SK-N-SH (cell line): Measurements from ENCODE around the gene PDS5A. TPM values are rescaled to one million over a fixed set of nuclear protein-coding genes. Genes with fewer than 3 reads are reported as not detected.

Experiments used
- CTCF ChIA-PET: fragments of 300-600, 350-600 bp; formaldehyde crosslinking; extraction: SDS; loops from one replicate; lab custom pipeline; 2021; lab: Yijun Ruan, JAX
- POLR2A ChIA-PET: fragments of 350-600 bp; sonication (Branson Sonifier 250); formaldehyde crosslinking; extraction: SDS; loops from one replicate; lab custom pipeline; 2020; ENCODE audit warnings: antibody characterized with exemption, inconsistent platforms; lab: Yijun Ruan, JAX
- DNase-seq: peaks from one replicate; pipeline ENCODE4 v3.0.0; 2012
- H2AFZ ChIP-seq: fragments of 200-600 bp; sonication (generic); 2 replicates; pipeline ENCODE4 v1.8.1; 2016; ENCODE audit warnings: antibody characterized with exemption, mild to moderate bottlenecking, low read depth
- H3F3A ChIP-seq: fragments of 200-600 bp; sonication (generic); replicated peaks from 2 replicates; pipeline ENCODE3; 2016; ENCODE audit warnings: antibody characterized with exemption, mild to moderate bottlenecking; ENCODE audit not compliant: insufficient read depth
- H3K27ac ChIP-seq, 2 experiments: fragments of 200-500 bp in 1 of 2; fragments of 200-600 bp in 1 of 2; sonication (Bioruptor generic) in 1 of 2; sonication (generic), shearing (Covaris generic) in 1 of 2; 2 replicates each; pipeline versions ENCODE4 v1.5.1 to v1.6.1; 2014 to 2016; ENCODE audit warnings: low read depth in 2 of 2, inconsistent platforms in 1 of 2, low read length in 1 of 2, mild to moderate bottlenecking in 1 of 2, mixed read lengths in 1 of 2
- H3K27me3 ChIP-seq: fragments of 200-600 bp; sonication (generic), shearing (Covaris generic); 2 replicates; pipeline ENCODE4 v1.6.1; 2016; ENCODE audit warnings: mixed run types; ENCODE audit not compliant: insufficient read depth
- H3K36me3 ChIP-seq, 2 experiments: fragments of 200-500 bp in 1 of 2; fragments of 200-600 bp in 1 of 2; sonication (Bioruptor generic) in 1 of 2; sonication (generic) in 1 of 2; replicated peaks in 1 of 2; 2 replicates each; pipeline versions ENCODE3 to v1.5.1; 2014 to 2016; ENCODE audit warnings: low read length in 1 of 2, mild to moderate bottlenecking in 1 of 2; ENCODE audit not compliant: insufficient read depth in 2 of 2, control insufficient read depth in 1 of 2
- H3K4me1 ChIP-seq, 2 experiments: fragments of 200-500 bp in 1 of 2; fragments of 200-600 bp in 1 of 2; sonication (Bioruptor generic) in 1 of 2; sonication (generic), shearing (Covaris generic) in 1 of 2; 2 replicates each; pipeline versions ENCODE4 v1.5.1 to v1.6.1; 2014 to 2016; ENCODE audit warnings: low read depth in 1 of 2, low read length in 1 of 2, mixed run types in 1 of 2; ENCODE audit not compliant: insufficient read depth in 2 of 2, control insufficient read depth in 1 of 2
- H3K4me2 ChIP-seq: fragments of 200-600 bp; sonication (generic), shearing (Covaris generic); 2 replicates; pipeline ENCODE4 v1.6.1; 2017; ENCODE audit warnings: mixed run types
- H3K4me3 ChIP-seq, 2 experiments: fragments of 200-500 bp in 1 of 2; fragments of 200-600 bp in 1 of 2; sonication (Bioruptor generic) in 1 of 2; sonication (generic), shearing (Covaris generic) in 1 of 2; 2 replicates each; pipeline versions ENCODE4 v1.5.1 to v1.8.1; 2014 to 2016; ENCODE audit warnings: low read depth in 2 of 2, inconsistent platforms in 1 of 2, low read length in 1 of 2, mild to moderate bottlenecking in 1 of 2, mixed read lengths in 1 of 2, moderate library complexity in 1 of 2
- H3K79me2 ChIP-seq: fragments of 200-600 bp; sonication (generic); 2 replicates; pipeline ENCODE4 v1.8.1; 2017; ENCODE audit warnings: mild to moderate bottlenecking; ENCODE audit not compliant: insufficient read depth
- H3K9ac ChIP-seq: fragments of 200-600 bp; sonication (generic); 2 replicates; pipeline ENCODE4 v1.6.1; 2017; ENCODE audit warnings: mixed run types
- H3K9me2 ChIP-seq: fragments of 200-600 bp; sonication (generic); 2 replicates; pipeline ENCODE4 v1.6.1; 2017; ENCODE audit warnings: mixed run types
- H3K9me3 ChIP-seq: fragments of 200-600 bp; sonication (generic); 2 replicates; pipeline ENCODE4 v1.6.1; 2017; ENCODE audit warnings: mixed run types, mild to moderate bottlenecking, moderate library complexity
- H4K20me1 ChIP-seq: fragments of 200-600 bp; sonication (generic); 2 replicates; pipeline ENCODE4 v1.6.1; 2017; ENCODE audit warnings: mild to moderate bottlenecking, mixed run types; ENCODE audit not compliant: insufficient read depth
- CHD2 ChIP-seq: fragments of 150-350 bp; IDR thresholded peaks from 2 replicates; pipeline ENCODE4 v1.6.1; 2018; ENCODE audit warnings: low read length; ENCODE audit not compliant: partially characterized antibody
- CTCF ChIP-seq: fragments of 200-600 bp; sonication (generic); IDR thresholded peaks from 2 replicates; pipeline ENCODE4 v1.6.1; 2017; ENCODE audit warnings: antibody characterized with exemption, mild to moderate bottlenecking, moderate library complexity
- EP300 ChIP-seq, 2 experiments: IDR thresholded peaks; 2 replicates each; pipeline versions ENCODE4 v1.4.0 to v1.6.1; 2012; ENCODE audit warnings: borderline replicate concordance in 1 of 2, low read depth in 1 of 2, low read length in 1 of 2
- IRF3 ChIP-seq: fragments of 150-350 bp; IDR thresholded peaks from 2 replicates; pipeline ENCODE4 v1.6.1; 2016; ENCODE audit warnings: mild to moderate bottlenecking, low read depth, low read length
- MEF2A ChIP-seq: IDR thresholded peaks from 2 replicates; pipeline ENCODE4 v1.4.0; 2012; ENCODE audit warnings: low read depth, borderline replicate concordance
- MXI1 ChIP-seq: IDR thresholded peaks from 2 replicates; pipeline ENCODE4 v1.6.1; 2012; ENCODE audit warnings: mild to moderate bottlenecking, low read depth, low read length, improper control_type of control experiment
- NFIC ChIP-seq: IDR thresholded peaks from 2 replicates; pipeline ENCODE4 v1.4.0; 2012; ENCODE audit warnings: borderline replicate concordance
- PBX3 ChIP-seq: IDR thresholded peaks from 2 replicates; pipeline ENCODE4; 2012
- RAD21 ChIP-seq: IDR thresholded peaks from 2 replicates; pipeline ENCODE4 v1.6.1; 2012; ENCODE audit warnings: mild to moderate bottlenecking, low read length
- REST ChIP-seq: IDR thresholded peaks from 2 replicates; pipeline ENCODE4 v1.6.1; 2012; ENCODE audit warnings: mild to moderate bottlenecking, low read depth, low read length, moderate library complexity
- RFX5 ChIP-seq: IDR thresholded peaks from 2 replicates; pipeline ENCODE4 v1.6.1; 2012; ENCODE audit warnings: mild to moderate bottlenecking, improper control_type of control experiment, low read length
- SIN3A ChIP-seq: IDR thresholded peaks from 2 replicates; pipeline ENCODE4 v1.6.1; 2012; ENCODE audit warnings: low read depth, mild to moderate bottlenecking, low read length, moderate library complexity, borderline replicate concordance
- SMC3 ChIP-seq: IDR thresholded peaks from 2 replicates; pipeline ENCODE4 v1.6.1; 2012; ENCODE audit warnings: low read depth, low read length, improper control_type of control experiment
- TEAD4 ChIP-seq: IDR thresholded peaks from 2 replicates; pipeline ENCODE4 v1.4.0; 2012; ENCODE audit warnings: mild to moderate bottlenecking, borderline replicate concordance; ENCODE audit not compliant: insufficient read depth
- USF2 ChIP-seq: fragments of 150-350 bp; IDR thresholded peaks from 2 replicates; pipeline ENCODE4 v1.6.1; 2017; ENCODE audit warnings: antibody characterized with exemption, low read length, low read depth, borderline replicate concordance
- WGBS: methylation state at CpG from one replicate; pipeline ENCODE4 v1.1.6; 2017; ENCODE audit warnings: low lambda C conversion rate; 5-methylcytosine and 5-hydroxymethylcytosine counted together
- polyA plus RNA-seq, 3 experiments: library from polyadenylated mRNA; depleted of rRNA; stranded (reverse); fragments of >200 nt; gene quantifications; 2 replicates each; pipeline ENCODE4 v1.2.3, GENCODE V29; 2012

Gene PDS5A
- polyA plus RNA-seq, 1 of the 3 experiments (the other 2 are of a cell fraction) = 14.1 TPM

GRCh38 chr4:39924014-39924413 is 53.7 kb downstream of the PDS5A start:
- Histone ChIP-seq H3K79me2 (peaks cover 63% of the 10 kb centered on the region), H3K4me3 (no peak overlapping the region)
- no peak for TF ChIP-seq REST
- no peak for TF ChIP-seq CHD2
- TF ChIP-seq RAD21 = no peak
- TF ChIP-seq MEF2A = no peak
- no peak for TF ChIP-seq MXI1
- TF ChIP-seq RFX5 = no peak
- no peak for TF ChIP-seq NFIC
- TF ChIP-seq TEAD4 = no peak
- no peak for TF ChIP-seq SIN3A
- no peak for TF ChIP-seq USF2
- TF ChIP-seq EP300 (IDR thresholded peaks at IDR 0.05; ENCODE audit: borderline replicate concordance in 1 of 2, low read depth in 1 of 2, low read length in 1 of 2) = no peak
- TF ChIP-seq, all 33 proteins: peak for 0
- Histone ChIP-seq H3K27me3 (no peaks in the 10 kb centered on the region), H4K20me1 (no peaks in the 10 kb centered on the region; the same call in 1 of the 2 replicates), H3K9ac (no peak overlapping the region), H3K4me1 (no peaks in the 10 kb centered on the region; a peak in 1 of 4 replicates), H3K4me2 (no peak overlapping the region), H3K36me3 (peaks cover 51 to 74% of the 10 kb centered on the region in 2 experiments), H3K9me3 (no peaks in the 10 kb centered on the region), H2AFZ (no peak overlapping the region), H3K27ac (no peak overlapping the region), H3K9me2 (no peaks in the 10 kb centered on the region), H3F3A (peaks cover 5% of the 10 kb centered on the region)
- ChIA-PET CTCF (no interaction called here), POLR2A (no interaction called here)
- DNase-seq = no peak
- WGBS = 88% methylated on average over 2 of the region's 2 CpGs

GRCh38 chr4:39922399-39922798 is 55.3 kb downstream of the PDS5A start:
- no peaks in the 10 kb centered on the region for H3K27me3 ChIP-seq
- POLR2A ChIA-PET = no interaction called here
- H2AFZ ChIP-seq = no peak overlapping the region
- peaks cover 49% of the 10 kb centered on the region for H3K79me2 ChIP-seq
- no peaks in the 10 kb centered on the region; a peak in 1 of 4 replicates for H3K4me1 ChIP-seq
- H3K4me2 ChIP-seq = no peak overlapping the region
- peaks cover 44 to 75% of the 10 kb centered on the region in 2 experiments for H3K36me3 ChIP-seq
- H3K27ac ChIP-seq = no peak overlapping the region
- H3K4me3 ChIP-seq = no peak overlapping the region
- no peak overlapping the region for H3K9ac ChIP-seq
- CTCF ChIA-PET = interaction anchor here (0.7 kb wide), 1 partner anchor 20 kb away, joined by 3 read pairs; no protein-coding TSS in a partner anchor
- H3F3A ChIP-seq = peaks cover 8% of the 10 kb centered on the region
- no peak for DNase-seq
- no peaks in the 10 kb centered on the region for H3K9me2 ChIP-seq
- TF ChIP-seq PBX3 = no peak
- no peak for TF ChIP-seq SMC3
- no peak for TF ChIP-seq CTCF
- no peak for TF ChIP-seq IRF3
- TF ChIP-seq, all 33 proteins: peak for 0
- H4K20me1 ChIP-seq = no peaks in the 10 kb centered on the region; the same call in 1 of the 2 replicates
- 98% methylated on average over 2 of the region's 2 CpGs for WGBS
- H3K9me3 ChIP-seq = no peaks in the 10 kb centered on the region
